K562 (cell line): ENCODE results near the gene ZNF331. TPM values are rescaled to one million over a fixed set of nuclear protein-coding genes. Genes with fewer than 3 reads are reported as not detected.
A peak's percentile ranks its signal among the peaks of the same experiment; 100 is the strongest.

ENCODE experiments used
- CBX2 ChIP-seq: fragments of 200-600 bp; sonication (generic); IDR thresholded peaks from one replicate; pipeline ENCODE4 v1.6.1; 2012; ENCODE audit warnings: mild to moderate bottlenecking, low read length, inconsistent platforms; ENCODE audit not compliant: insufficient read depth, poor library complexity, severe bottlenecking
- EHMT2 ChIP-seq: fragments of 450-650 bp; IDR thresholded peaks from 2 replicates; pipeline ENCODE4 v1.6.1; 2018; ENCODE audit warnings: antibody characterized with exemption
- GABPA ChIP-seq: fragments of 200-800 bp; sonication (Bioruptor generic); conservative IDR thresholded peaks from 2 replicates; pipeline ENCODE4 v1.6.1; 2016; ENCODE audit warnings: low read depth, missing genetic modification characterization, missing compliant biosample characterization
- HDAC2 ChIP-seq: fragments of 450-650 bp; IDR thresholded peaks from 2 replicates; pipeline ENCODE4 v1.6.1; 2016; ENCODE audit warnings: mild to moderate bottlenecking
- HLTF ChIP-seq: fragments of 450-650 bp; IDR thresholded peaks from 2 replicates; pipeline ENCODE4 v1.6.1; 2016
- MAZ ChIP-seq, 2 experiments: fragments of 450-650 bp in 1 of 2; sonication (generic) in 1 of 2; formaldehyde crosslinking; IDR thresholded peaks in 1 of 2; conservative IDR thresholded peaks in 1 of 2; 2 replicates each; pipeline versions ENCODE4 v1.4.0 to v1.5.0; 2020; ENCODE audit warnings: mild to moderate bottlenecking in 1 of 2, missing genetic modification reagents in 1 of 2
- PCBP2 ChIP-seq: fragments of 200-400 bp; formaldehyde crosslinking; IDR thresholded peaks from 2 replicates; pipeline ENCODE4 v1.6.1; 2018; ENCODE audit warnings: low read length, low read depth, mild to moderate bottlenecking, moderate library complexity; ENCODE audit not compliant: poor library complexity, severe bottlenecking
- POLR2AphosphoS2 ChIP-seq: IDR thresholded peaks from 2 replicates; pipeline ENCODE4 v1.6.1; 2012; ENCODE audit warnings: low read length, improper control_type of control experiment
- REST ChIP-seq, 2 experiments: fragments of 450-650 bp; formaldehyde crosslinking in 1 of 2; IDR thresholded peaks; 2 replicates each; pipeline versions ENCODE4 v1.4.0 to v1.6.1; 2014 to 2020; ENCODE audit warnings: mild to moderate bottlenecking in 2 of 2, borderline replicate concordance in 1 of 2, low read depth in 1 of 2
- RFX7 ChIP-seq: fragments of 250-450 bp; sonication (Bioruptor Pico); IDR thresholded peaks from 2 replicates; pipeline ENCODE4 v1.5.1; 2021; ENCODE audit warnings: mild to moderate bottlenecking
- SMARCE1 ChIP-seq: fragments of 450-650 bp; IDR thresholded peaks from 2 replicates; pipeline ENCODE4 v1.7.1; 2016; ENCODE audit warnings: mild to moderate bottlenecking
- SNRNP70 ChIP-seq: fragments of 200-400 bp; formaldehyde crosslinking; optimal IDR thresholded peaks from 2 replicates; pipeline ENCODE3; 2017; ENCODE audit warnings: low read depth, low read length
- SRSF9 ChIP-seq: fragments of 200-400 bp; formaldehyde crosslinking; IDR thresholded peaks from 2 replicates; pipeline ENCODE4 v1.6.1; 2017; ENCODE audit warnings: low read depth, low read length, borderline replicate concordance
- TCF15 ChIP-seq: fragments of 250-450 bp; sonication (Bioruptor Pico); IDR thresholded peaks from 2 replicates; pipeline ENCODE4 v1.8.0; 2022; ENCODE audit warnings: moderate library complexity, mild to moderate bottlenecking, inconsistent platforms
- TFAM ChIP-seq: fragments of 250-450 bp; sonication (Bioruptor Pico); conservative IDR thresholded peaks from 2 replicates; pipeline ENCODE4 v1.5.0; 2021; ENCODE audit warnings: mild to moderate bottlenecking, moderate library complexity
- ZNF3 ChIP-seq: fragments of 250-450 bp; sonication (Bioruptor Pico); IDR thresholded peaks from 2 replicates; pipeline ENCODE4 v1.5.0; 2021; ENCODE audit warnings: mild to moderate bottlenecking, moderate library complexity
- ZNF354B ChIP-seq: fragments of 250-450 bp; sonication (Bioruptor Pico); IDR thresholded peaks from 2 replicates; pipeline ENCODE4 v1.4.0; 2020
- ZNF778 ChIP-seq: fragments of 450-650 bp; formaldehyde crosslinking; IDR thresholded peaks from 2 replicates; pipeline ENCODE4 v1.4.0; 2020; ENCODE audit warnings: mild to moderate bottlenecking, moderate library complexity
- ZNF780A ChIP-seq: fragments of 250-450 bp; sonication (Bioruptor Pico); IDR thresholded peaks from 2 replicates; pipeline ENCODE4 v1.5.0; 2021; ENCODE audit warnings: mild to moderate bottlenecking
- ZNF830 ChIP-seq: fragments of 250-450 bp; sonication (Bioruptor Pico); IDR thresholded peaks from 2 replicates; pipeline ENCODE4 v1.5.0; 2021; ENCODE audit warnings: mild to moderate bottlenecking
- polyA plus RNA-seq, 8 experiments: library from polyadenylated mRNA; depleted of rRNA in 4 of 8; stranded (reverse) in 5 of 8; unstranded in 3 of 8; fragments of >200 nt; fragmentation: Nextera tagmentation in 2 of 8; fragmentation: Illumina TruSeq in 1 of 8; extraction: Ambion mirVana in 2 of 8; extraction: Trizol in 1 of 8; gene quantifications; 2 replicates each; pipeline versions ENCODE4 v1.2.1 to v1.2.3, GENCODE V29; 2011 to 2014; ENCODE audit warnings: inconsistent platforms in 1 of 8, missing spikeins in 1 of 8
- total RNA-seq, 7 experiments: library from RNA; depleted of rRNA in 6 of 7; stranded (reverse); fragments of >200 nt in 6 of 7; fragmentation: Illumina TruSeq in 2 of 7; extraction: Trizol in 2 of 7; gene quantifications; 2 replicates each; pipeline versions ENCODE4 v1.2.1 to v1.2.3, GENCODE V29; 2011 to 2021; ENCODE audit warnings: low replicate concordance in 1 of 7
- TF ChIP-seq, protein P1 (sequence below): conservative IDR thresholded peaks from 2 replicates; pipeline ENCODE4 v1.6.1; 2011; ENCODE audit warnings: low read depth, mild to moderate bottlenecking, low read length; ENCODE audit not compliant: control insufficient read depth

The ZNF331 gene
- total and polyA plus RNA-seq, 9 of the 15 experiments (the other 6 are each of a cell fraction or from before 2014, with no cell fraction given) = 0.23 to 2.7 (median 0.76) TPM

- TF ChIP-seq, protein P1, sequence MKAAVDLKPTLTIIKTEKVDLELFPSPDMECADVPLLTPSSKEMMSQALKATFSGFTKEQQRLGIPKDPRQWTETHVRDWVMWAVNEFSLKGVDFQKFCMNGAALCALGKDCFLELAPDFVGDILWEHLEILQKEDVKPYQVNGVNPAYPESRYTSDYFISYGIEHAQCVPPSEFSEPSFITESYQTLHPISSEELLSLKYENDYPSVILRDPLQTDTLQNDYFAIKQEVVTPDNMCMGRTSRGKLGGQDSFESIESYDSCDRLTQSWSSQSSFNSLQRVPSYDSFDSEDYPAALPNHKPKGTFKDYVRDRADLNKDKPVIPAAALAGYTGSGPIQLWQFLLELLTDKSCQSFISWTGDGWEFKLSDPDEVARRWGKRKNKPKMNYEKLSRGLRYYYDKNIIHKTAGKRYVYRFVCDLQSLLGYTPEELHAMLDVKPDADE = no peak
- TF ChIP-seq GABPA (tag) = no peak
- no peak for TF ChIP-seq EHMT2
- TF ChIP-seq ZNF354B (CRISPR knock-in tag) = peak; percentile 92
- TF ChIP-seq SMARCE1 = no peak
- TF ChIP-seq REST (IDR thresholded peaks at IDR 0.05; ENCODE audit: borderline replicate concordance) = no peak
- no peak for TF ChIP-seq REST (CRISPR knock-in tag; IDR thresholded peaks at IDR 0.05; ENCODE audit: low read depth)
- TF ChIP-seq HDAC2 = no peak
- no peak for TF ChIP-seq TFAM (CRISPR knock-in tag)
- no peak for TF ChIP-seq SNRNP70
- TF ChIP-seq TCF15 (CRISPR knock-in tag) = peak; percentile 93
- no peak for TF ChIP-seq ZNF3 (CRISPR knock-in tag)
- TF ChIP-seq ZNF778 = no peak
- no peak for TF ChIP-seq PCBP2
- no peak for TF ChIP-seq ZNF780A (CRISPR knock-in tag)
- no peak for TF ChIP-seq POLR2AphosphoS2
- no peak for TF ChIP-seq ZNF830 (CRISPR knock-in tag)
- no peak for TF ChIP-seq SRSF9
- TF ChIP-seq HLTF = no peak
- no peak for TF ChIP-seq CBX2
- TF ChIP-seq RFX7 = no peak
- peak in 1 of 2 experiments; percentile 96; a peak in 2 of 4 replicates for TF ChIP-seq MAZ (CRISPR knock-in tag; conservative IDR thresholded peaks at IDR 0.05 in 1 of 2, IDR thresholded peaks at IDR 0.05 in 1 of 2)
Measured at GRCh38 chr19:53517114-53517741, 20.7 kb upstream of the ZNF331 start (continued).
